ENCODE data around the gene NISCH. TPM values are rescaled to one million over a fixed set of nuclear protein-coding genes. Genes with fewer than 3 reads are reported as not detected.

NISCH gene
- total and polyA plus RNA-seq, 2 donors (not counting 3 experiments of a cell fraction or from before 2014, with no cell fraction given): 156 to 178 TPM

DNA sequence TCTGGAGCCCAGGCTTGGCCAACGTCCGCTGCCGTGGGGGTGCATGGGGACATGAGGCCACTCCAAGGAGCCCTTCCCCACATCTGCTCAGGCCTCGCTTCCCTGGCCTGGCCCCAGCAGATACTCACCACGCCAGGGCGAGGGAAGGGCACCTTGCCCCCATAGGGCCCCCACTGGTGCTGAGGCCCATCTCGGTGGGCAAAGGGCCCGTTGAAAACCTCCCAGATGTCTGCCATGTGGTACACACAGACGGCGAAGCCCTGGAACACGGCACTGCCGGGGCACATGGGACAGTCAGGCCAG, 15.2 kb upstream of the NISCH start:
- CTCF ChIA-PET: no interaction called here
- no peaks in the 10 kb centered on the region for H3K9me1 ChIP-seq (replicated peaks; ENCODE audit: control insufficient read depth, extremely low read depth, insufficient read depth, low read length)
- H3K27me3 ChIP-seq (ENCODE audit: control insufficient read depth in 2 of 2, insufficient read depth in 2 of 2, low read length in 2 of 2): no peaks in the 10 kb centered on the region
- no peaks in the 10 kb centered on the region for H3K4me1 ChIP-seq (ENCODE audit: control insufficient read depth, extremely low read depth, insufficient read depth, low read length)
- H2AFZ ChIP-seq (ENCODE audit: low read depth, low read length): no peak overlapping the region
- peaks cover 0 to 20% of the 10 kb centered on the region in 2 experiments for H3K36me3 ChIP-seq (ENCODE audit: control insufficient read depth in 2 of 2, extremely low read depth in 1 of 2, insufficient read depth in 2 of 2, low read length in 2 of 2)
- DNase-seq (ENCODE audit: low read depth, low spot score) (no peak), FAIRE-seq (no peak)
- H3K27ac ChIP-seq (ENCODE audit: insufficient read depth, low read depth, low read length): no peak overlapping the region
- dilution Hi-C loops (cut with MboI; ENCODE audit: extremely low pct_ligation_motif_present, low sequenced_read_pairs): no loop called here
- H4K20me1 ChIP-seq (replicated peaks; ENCODE audit: control insufficient read depth, extremely low read depth, insufficient read depth, low read length): no peaks in the 10 kb centered on the region
- TF ChIP-seq, protein P1, sequence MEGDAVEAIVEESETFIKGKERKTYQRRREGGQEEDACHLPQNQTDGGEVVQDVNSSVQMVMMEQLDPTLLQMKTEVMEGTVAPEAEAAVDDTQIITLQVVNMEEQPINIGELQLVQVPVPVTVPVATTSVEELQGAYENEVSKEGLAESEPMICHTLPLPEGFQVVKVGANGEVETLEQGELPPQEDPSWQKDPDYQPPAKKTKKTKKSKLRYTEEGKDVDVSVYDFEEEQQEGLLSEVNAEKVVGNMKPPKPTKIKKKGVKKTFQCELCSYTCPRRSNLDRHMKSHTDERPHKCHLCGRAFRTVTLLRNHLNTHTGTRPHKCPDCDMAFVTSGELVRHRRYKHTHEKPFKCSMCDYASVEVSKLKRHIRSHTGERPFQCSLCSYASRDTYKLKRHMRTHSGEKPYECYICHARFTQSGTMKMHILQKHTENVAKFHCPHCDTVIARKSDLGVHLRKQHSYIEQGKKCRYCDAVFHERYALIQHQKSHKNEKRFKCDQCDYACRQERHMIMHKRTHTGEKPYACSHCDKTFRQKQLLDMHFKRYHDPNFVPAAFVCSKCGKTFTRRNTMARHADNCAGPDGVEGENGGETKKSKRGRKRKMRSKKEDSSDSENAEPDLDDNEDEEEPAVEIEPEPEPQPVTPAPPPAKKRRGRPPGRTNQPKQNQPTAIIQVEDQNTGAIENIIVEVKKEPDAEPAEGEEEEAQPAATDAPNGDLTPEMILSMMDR (IDR thresholded peaks at IDR 0.05; ENCODE audit: extremely low read depth in 1 of 2, insufficient read depth in 1 of 2, low read depth in 1 of 2, low read length in 2 of 2): no peak
- TF ChIP-seq JUN (IDR thresholded peaks at IDR 0.05; ENCODE audit: borderline replicate concordance, insufficient read depth, insufficient read length, low read depth) (no peak), EZH2 (IDR thresholded peaks at IDR 0.05; ENCODE audit: borderline replicate concordance, low read depth, low read length, severe bottlenecking) (no peak), GATA2 (IDR thresholded peaks at IDR 0.05; ENCODE audit: insufficient read depth, insufficient read length, low read depth, low read length) (no peak), FOS (IDR thresholded peaks at IDR 0.05; ENCODE audit: borderline replicate concordance, insufficient read depth, low read length) (no peak), POLR2A (IDR thresholded peaks at IDR 0.05; ENCODE audit: low read depth, low read length) (no peak), MYC (IDR thresholded peaks at IDR 0.05; ENCODE audit: low read depth, low read length) (no peak), POLR2AphosphoS5 (IDR thresholded peaks at IDR 0.05; ENCODE audit: insufficient read depth, low read depth, low read length) (no peak)
- TF ChIP-seq, protein P2, sequence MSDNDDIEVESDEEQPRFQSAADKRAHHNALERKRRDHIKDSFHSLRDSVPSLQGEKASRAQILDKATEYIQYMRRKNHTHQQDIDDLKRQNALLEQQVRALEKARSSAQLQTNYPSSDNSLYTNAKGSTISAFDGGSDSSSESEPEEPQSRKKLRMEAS (IDR thresholded peaks at IDR 0.05; ENCODE audit: insufficient read depth, insufficient read length): no peak
- BruUV-seq (replicated peaks): no TSS peak
- no peak overlapping the region for H3K4me2 ChIP-seq (ENCODE audit: insufficient read depth, low read length)
- intact Hi-C loops (cut with micrococcal nuclease): no loop called here
- POLR2A ChIA-PET: no interaction called here
- H3K9ac ChIP-seq (replicated peaks; ENCODE audit: extremely low read depth, insufficient read depth, low read length): no peak overlapping the region
- no peaks in the 10 kb centered on the region for H3K9me3 ChIP-seq (replicated peaks; ENCODE audit: control insufficient read depth, insufficient read depth, low read length)
- no peak overlapping the region for H3K4me3 ChIP-seq (replicated peaks in 1 of 3; ENCODE audit: insufficient read depth in 1 of 3, low read depth in 1 of 3, low read length in 3 of 3)
- no peaks in the 10 kb centered on the region for H3K79me2 ChIP-seq (ENCODE audit: control insufficient read depth, insufficient read depth, low read length)

Measured in endothelial cell of umbilical vein (primary cell).